Esophagus muscularis mucosa (tissue), 4 donors: Measurements from ENCODE around the gene SEPTIN6. TPM values are rescaled to one million over a fixed set of nuclear protein-coding genes. Genes with fewer than 3 reads are reported as not detected.

Source experiments
- DNase-seq: peaks from one replicate; pipeline ENCODE4 v3.0.0-alpha.2; 2017; ENCODE audit errors: extremely low spot score
- H3K27ac ChIP-seq, 4 donors: fragments of 200-600 bp; sonication (generic); replicated peaks in 1 of 4; 1 replicate in 3 of 4; 2 replicates in 1 of 4; pipeline ENCODE4 v1.5.1; 2016 to 2019; ENCODE audit warnings: mild to moderate bottlenecking in 1 of 4
- H3K27me3 ChIP-seq, 4 donors: fragments of 200-600 bp; sonication (generic); one replicate each; pipeline versions ENCODE4 v1.5.1 to v1.6.0; 2016 to 2019
- H3K36me3 ChIP-seq, 4 donors: fragments of 200-600 bp; sonication (generic); one replicate each; pipeline ENCODE4 v1.5.1; 2016 to 2019
- H3K4me1 ChIP-seq, 4 donors: fragments of 200-600 bp; sonication (generic); one replicate each; pipeline ENCODE4 v1.5.1; 2016 to 2019
- H3K4me3 ChIP-seq, 4 donors: fragments of 200-600 bp; sonication (generic); 1 replicate in 2 of 4; 2 replicates in 2 of 4; pipeline ENCODE4 v1.5.1; 2016 to 2019; ENCODE audit warnings: mild to moderate bottlenecking in 4 of 4, moderate library complexity in 1 of 4
- H3K9me3 ChIP-seq, 4 donors: fragments of 200-600 bp; sonication (generic); 1 replicate in 3 of 4; 2 replicates in 1 of 4; pipeline ENCODE4 v1.5.1; 2016 to 2019
- CTCF ChIP-seq, 3 experiments: fragments of 200-600 bp in 2 of 3; fragments of 450-650 bp in 1 of 3; sonication (generic) in 2 of 3; IDR thresholded peaks; one replicate each; pipeline ENCODE4 v1.5.1; 2017 to 2019; ENCODE audit warnings: antibody characterized with exemption in 3 of 3, mild to moderate bottlenecking in 2 of 3, moderate library complexity in 1 of 3
- EP300 ChIP-seq: sonication (generic); formaldehyde crosslinking; IDR thresholded peaks from one replicate; pipeline ENCODE4 v1.6.1; 2017; ENCODE audit warnings: antibody characterized with exemption
- POLR2A ChIP-seq: fragments of 450-650 bp; IDR thresholded peaks from one replicate; pipeline ENCODE4 v1.6.1; 2017; ENCODE audit warnings: antibody characterized with exemption, moderate library complexity, mild to moderate bottlenecking, low read depth
- POLR2AphosphoS5 ChIP-seq, 2 donors: sonication (generic); formaldehyde crosslinking; IDR thresholded peaks; one replicate each; pipeline ENCODE4 v1.6.1; 2017; ENCODE audit warnings: antibody characterized with exemption in 2 of 2
- WGBS: methylation state at CpG from one replicate; pipeline ENCODE4 v1.1.5; 2018; 5-methylcytosine and 5-hydroxymethylcytosine counted together
- intact Hi-C: fragments of 100-400 bp; cut with DNase I; formaldehyde crosslinking; loops from one replicate; pipeline ENCODE4 v1.15.1; 2023
- total RNA-seq, 4 donors: library from RNA; depleted of rRNA; stranded (reverse); fragments of >200 nt; gene quantifications; one replicate each; pipeline versions ENCODE4 v1.1.0 to v1.2.1, GENCODE V29; 2016

SEPTIN6 gene
- total RNA-seq, 4 donors from 2014 or later: 51.5 to 67.2 (median 60.5) TPM

DNA sequence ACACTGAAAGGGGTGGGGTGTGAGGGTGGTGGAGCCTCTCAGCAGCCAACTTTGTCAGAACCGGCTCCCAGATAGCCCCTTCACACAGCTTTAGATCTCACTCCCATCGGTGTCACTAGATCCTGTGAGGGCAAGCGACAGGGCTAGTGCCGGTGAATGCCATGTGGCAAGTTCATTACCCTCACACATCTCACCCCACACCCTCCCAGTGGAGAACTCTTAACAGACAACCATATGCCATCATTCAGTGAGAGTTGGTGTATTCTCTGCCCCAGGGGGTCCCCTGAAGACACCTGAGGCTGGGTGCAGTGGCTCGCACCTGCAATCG is 15.3 kb downstream of the SEPTIN6 start:
- Histone ChIP-seq H3K4me1 (peaks cover 0 to 34% (median 27%) of the 10 kb centered on the region in 4 donors), H3K27ac (peak overlapping the region; percentile 60 to 71 (median 68)), H3K9me3 (no peaks in the 10 kb centered on the region), H3K4me3 (no peak overlapping the region), H3K36me3 (no peaks in the 10 kb centered on the region), H3K27me3 (no peaks in the 10 kb centered on the region)
- WGBS: 100% methylated on average over 2 of the region's 6 CpGs
- DNase-seq: no peak
- no peak for TF ChIP-seq POLR2A
- no peak for TF ChIP-seq CTCF (IDR thresholded peaks at IDR 0.05)
- TF ChIP-seq EP300: no peak
- intact Hi-C loops: no loop called here

GRCh38 chrX:119676949-119677653 is 15.9 kb downstream of the SEPTIN6 start:
- Histone ChIP-seq H3K27ac (peak overlapping the region; percentile 60 to 71 (median 68)), H3K4me1 (peaks cover 0 to 34% (median 28%) of the 10 kb centered on the region in 4 donors), H3K9me3 (no peaks in the 10 kb centered on the region), H3K27me3 (no peaks in the 10 kb centered on the region), H3K36me3 (no peaks in the 10 kb centered on the region), H3K4me3 (no peak overlapping the region)
- TF ChIP-seq POLR2A (no peak), EP300 (no peak), CTCF (IDR thresholded peaks at IDR 0.05) (no peak), POLR2AphosphoS5 (IDR thresholded peaks at IDR 0.05) (no peak)
- intact Hi-C loops: no loop called here
- WGBS: 55% methylated on average over 7 of the region's 8 CpGs
- no peak for DNase-seq

- no peaks in the 10 kb centered on the region for H3K9me3 ChIP-seq
- no peaks in the 10 kb centered on the region for H3K36me3 ChIP-seq
- DNase-seq: no peak
- no peaks in the 10 kb centered on the region for H3K27me3 ChIP-seq
- peaks cover 6 to 54% (median 51%) of the 10 kb centered on the region in 4 donors for H3K4me1 ChIP-seq
- intact Hi-C loops: no loop called here
- TF ChIP-seq EP300 (no peak), POLR2A (no peak), POLR2AphosphoS5 (IDR thresholded peaks at IDR 0.05) (no peak), CTCF (IDR thresholded peaks at IDR 0.05) (no peak)
- H3K4me3 ChIP-seq: no peak overlapping the region
- 83% methylated on average over 8 of the region's 8 CpGs for WGBS
- no peak overlapping the region for H3K27ac ChIP-seq
Measured at GRCh38 chrX:119673336-119673735, 19.6 kb downstream of the SEPTIN6 start.

GRCh38 chrX:119672426-119672825 is 20.5 kb downstream of the SEPTIN6 start:
- H3K27ac ChIP-seq: no peak overlapping the region
- H3K27me3 ChIP-seq: no peaks in the 10 kb centered on the region
- no peak for DNase-seq
- intact Hi-C loops: no loop called here
- peaks cover 6 to 57% (median 54%) of the 10 kb centered on the region in 4 donors for H3K4me1 ChIP-seq
- TF ChIP-seq CTCF (IDR thresholded peaks at IDR 0.05): no peak
- TF ChIP-seq EP300: no peak
- no peak for TF ChIP-seq POLR2A
- no peak for TF ChIP-seq POLR2AphosphoS5 (IDR thresholded peaks at IDR 0.05)
- no peak overlapping the region for H3K4me3 ChIP-seq
- H3K9me3 ChIP-seq: no peaks in the 10 kb centered on the region
- 67% methylated on average over 2 of the region's 2 CpGs for WGBS
- H3K36me3 ChIP-seq: no peaks in the 10 kb centered on the region
